Activated T-cell treated with anti-CD3 and anti-CD28 coated beads for 4 hours (primary cell): ENCODE results near the gene C11orf24.
"Not testable (repeated sequence)": the region's sequence is repeated elsewhere in the genome, so short reads cannot be mapped to it uniquely, and the experiment has no call there.

ENCODE experiments used
- DNase-seq: peaks from one replicate; pipeline ENCODE4 v3.0.0-alpha.2; 2020

C11orf24 gene

DNA sequence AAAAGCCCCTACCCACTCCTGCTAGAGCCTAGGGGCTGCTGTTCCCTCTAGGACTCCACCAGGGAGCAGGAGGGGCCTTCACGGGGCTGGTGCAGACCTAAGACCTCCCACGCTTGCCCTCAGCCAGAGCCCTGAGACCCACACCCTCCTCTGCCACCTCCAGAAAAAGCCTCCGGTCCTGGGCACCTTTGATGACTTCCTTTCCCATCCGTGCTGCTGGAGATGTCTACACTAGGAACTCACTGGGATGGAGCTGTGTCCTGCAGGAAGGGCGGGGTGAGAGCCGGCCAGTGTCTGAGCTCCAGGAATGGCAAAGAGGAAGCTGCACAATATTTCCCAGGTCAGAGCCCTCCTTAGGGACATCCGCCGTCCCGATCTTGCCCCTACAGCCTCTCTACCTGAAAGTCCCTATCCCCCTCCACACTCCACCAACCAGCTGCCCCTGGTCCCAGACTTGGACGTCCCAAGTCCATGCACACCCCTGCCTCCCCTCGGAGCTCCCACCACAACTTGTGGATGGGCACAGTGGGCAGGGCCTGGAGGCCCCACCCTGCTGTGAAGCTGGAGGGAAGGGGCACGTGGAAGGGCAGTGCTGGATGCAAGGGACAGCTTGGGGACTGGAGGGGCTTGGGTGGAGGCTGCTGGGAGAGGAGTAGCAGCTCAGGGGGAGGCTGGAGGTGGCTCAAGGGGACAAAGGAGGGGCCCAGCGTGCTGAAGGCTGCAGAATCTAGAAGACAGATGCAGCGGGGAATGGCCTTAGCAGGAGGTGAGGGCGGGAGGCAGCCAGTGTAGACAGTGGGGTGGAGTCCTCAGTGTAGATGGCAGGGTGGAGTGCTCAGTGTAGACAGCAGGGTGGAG lies 27.1 kb upstream of the C11orf24 start:
- DNase-seq = no peak

DNA sequence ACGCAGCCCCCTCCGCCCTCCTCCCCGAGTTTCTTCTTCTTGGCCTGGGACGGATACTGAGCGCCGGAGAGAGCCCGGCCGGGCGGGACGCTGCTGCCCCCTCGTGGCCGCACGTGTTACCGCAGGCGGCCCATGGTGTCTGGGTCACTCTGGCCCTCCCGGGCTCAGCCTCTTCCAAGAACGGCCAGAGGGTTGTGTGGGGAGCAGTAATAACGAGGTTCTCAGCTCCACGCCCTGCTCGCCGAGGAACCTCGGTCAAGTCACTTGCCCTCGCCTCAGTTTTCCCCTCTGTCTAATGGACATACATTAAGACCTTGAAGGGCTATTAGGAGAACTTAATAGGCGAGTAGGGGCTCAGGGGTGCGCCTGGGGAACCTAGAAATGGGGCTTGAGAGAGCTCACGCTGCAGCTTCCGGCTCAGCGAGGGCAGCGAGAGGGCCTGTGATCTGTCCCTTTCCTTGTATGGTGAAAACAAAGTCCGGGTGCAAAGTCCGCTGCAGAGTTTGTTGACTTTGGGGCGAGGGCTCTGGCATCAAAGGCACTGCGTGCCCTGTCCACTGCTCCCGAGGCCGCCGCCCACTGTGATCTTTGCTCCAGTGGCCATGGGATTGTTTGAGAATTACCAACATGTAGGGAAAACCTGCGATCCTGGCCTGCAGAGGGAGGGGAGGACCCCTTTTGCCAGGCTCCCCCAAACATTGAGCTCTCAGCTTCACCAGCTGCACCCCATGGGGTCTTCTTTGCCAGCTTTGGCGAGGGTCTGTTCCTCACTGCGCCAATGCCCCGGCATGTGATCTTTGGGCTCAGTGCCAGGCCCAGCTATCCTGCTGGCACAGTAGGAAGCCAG lies 26.3 kb upstream of the C11orf24 start:
- DNase-seq = peak; percentile 62

DNA sequence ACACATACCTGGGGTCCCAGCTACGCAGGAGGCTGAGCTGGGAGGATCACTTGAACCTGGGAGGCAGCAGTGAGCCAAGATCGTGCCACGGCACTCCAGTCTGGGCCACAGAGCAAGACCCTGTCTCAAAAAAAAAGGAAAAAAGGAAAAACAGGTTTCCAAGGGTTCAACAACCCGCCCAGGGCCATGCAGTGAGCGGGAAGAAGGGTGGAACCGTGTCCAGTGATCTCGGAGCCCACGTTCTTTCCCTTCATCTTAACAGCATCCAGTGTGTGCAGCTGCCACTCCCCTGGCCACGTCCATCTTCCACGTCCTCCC lies 25.7 kb upstream of the C11orf24 start:
- DNase-seq = no peak

GRCh38 chr11:68297052-68297378 lies 25.2 kb upstream of the C11orf24 start:
- no peak for DNase-seq

GRCh38 chr11:68296344-68297051 lies 24.7 kb upstream of the C11orf24 start:
- no peak for DNase-seq

- no peak for DNase-seq
These were observed 24.2 kb upstream of the C11orf24 start for GRCh38 chr11:68295940-68296339.

GRCh38 chr11:68295271-68295670 lies 23.5 kb upstream of the C11orf24 start:
- no peak for DNase-seq

- DNase-seq = no peak
These were observed 21.9 kb upstream of the C11orf24 start for GRCh38 chr11:68293708-68294107.

- no peak for DNase-seq
These were observed 17.7 kb upstream of the C11orf24 start for GRCh38 chr11:68289456-68289855.

GRCh38 chr11:68287419-68287818 lies 15.6 kb upstream of the C11orf24 start:
- no peak for DNase-seq

- DNase-seq = not testable (repeated sequence)
These were observed 12.8 kb upstream of the C11orf24 start for GRCh38 chr11:68284588-68284987.

DNA sequence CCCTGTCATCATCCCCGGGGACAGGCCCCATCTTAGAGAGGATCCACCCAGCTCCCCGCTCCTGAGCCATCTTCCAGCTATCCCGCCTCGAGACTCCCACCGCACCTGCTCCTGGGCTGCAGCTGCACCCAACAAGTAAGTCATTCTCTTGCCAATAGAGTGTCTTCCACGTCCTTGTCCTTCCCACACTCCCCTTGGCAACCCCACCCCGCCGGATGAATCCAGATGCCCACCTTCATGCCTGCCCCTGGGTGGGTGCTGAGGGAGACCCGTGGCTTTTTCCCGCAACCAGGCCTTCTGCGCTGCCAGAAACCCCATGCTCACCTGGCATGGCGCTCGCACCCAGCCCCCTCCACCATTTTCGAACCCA lies 11.1 kb upstream of the C11orf24 start:
- DNase-seq = no peak

DNA sequence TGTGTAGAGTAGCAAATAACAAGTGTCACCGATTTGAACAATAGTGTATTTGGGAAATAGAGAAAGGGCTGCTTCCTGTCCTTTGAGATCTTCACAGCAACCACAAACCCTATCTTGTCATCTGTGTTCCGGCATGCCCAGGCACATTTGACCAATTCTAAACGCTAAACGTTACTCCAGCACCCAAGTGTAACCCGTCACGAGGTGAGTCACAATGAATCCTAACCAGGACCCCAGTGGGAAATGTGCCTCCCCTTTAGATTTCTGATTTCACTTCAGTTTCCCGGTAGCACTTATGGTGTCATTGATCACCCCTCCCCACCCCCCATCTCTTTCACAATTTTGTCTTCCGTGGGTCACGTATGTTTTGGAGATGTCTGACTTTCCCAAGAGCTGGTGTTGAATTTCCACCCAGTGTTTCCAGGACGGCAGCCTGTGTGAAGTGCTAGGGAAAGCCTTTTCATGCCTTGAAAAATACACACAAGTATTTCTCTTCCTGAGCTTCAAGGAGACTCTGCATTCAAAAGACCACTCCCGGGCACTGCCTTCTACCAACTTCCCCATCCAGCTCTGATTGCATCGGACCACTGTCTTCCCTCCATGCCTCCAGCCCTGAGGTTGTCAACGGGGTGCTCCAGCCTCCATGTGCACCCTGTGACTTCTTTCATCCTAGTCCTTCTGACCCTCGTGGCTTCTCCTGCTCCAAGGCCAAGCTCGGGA lies 10.5 kb upstream of the C11orf24 start:
- DNase-seq = peak; percentile 11

DNA sequence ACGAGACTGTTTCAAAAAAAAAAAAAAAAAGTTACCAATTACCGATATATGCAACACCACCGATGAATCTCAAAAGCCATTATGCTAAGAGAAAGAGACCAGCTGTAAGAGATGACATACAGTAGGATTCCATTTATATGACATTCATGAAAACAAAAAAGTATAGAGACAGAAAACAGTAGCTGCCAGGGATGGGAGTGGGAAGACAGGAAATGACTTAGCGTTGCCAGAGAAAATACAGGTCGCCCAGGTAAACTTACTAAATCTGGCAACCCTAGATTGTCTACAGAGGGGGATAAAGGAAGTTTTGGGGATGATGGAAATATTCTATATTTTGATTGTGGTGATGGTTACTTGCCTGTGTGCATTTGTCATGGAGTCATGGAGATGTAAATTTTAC lies 7.9 kb upstream of the C11orf24 start:
- DNase-seq = no peak

GRCh38 chr11:68276861-68277260 lies 5.1 kb upstream of the C11orf24 start:
- no peak for DNase-seq

DNA sequence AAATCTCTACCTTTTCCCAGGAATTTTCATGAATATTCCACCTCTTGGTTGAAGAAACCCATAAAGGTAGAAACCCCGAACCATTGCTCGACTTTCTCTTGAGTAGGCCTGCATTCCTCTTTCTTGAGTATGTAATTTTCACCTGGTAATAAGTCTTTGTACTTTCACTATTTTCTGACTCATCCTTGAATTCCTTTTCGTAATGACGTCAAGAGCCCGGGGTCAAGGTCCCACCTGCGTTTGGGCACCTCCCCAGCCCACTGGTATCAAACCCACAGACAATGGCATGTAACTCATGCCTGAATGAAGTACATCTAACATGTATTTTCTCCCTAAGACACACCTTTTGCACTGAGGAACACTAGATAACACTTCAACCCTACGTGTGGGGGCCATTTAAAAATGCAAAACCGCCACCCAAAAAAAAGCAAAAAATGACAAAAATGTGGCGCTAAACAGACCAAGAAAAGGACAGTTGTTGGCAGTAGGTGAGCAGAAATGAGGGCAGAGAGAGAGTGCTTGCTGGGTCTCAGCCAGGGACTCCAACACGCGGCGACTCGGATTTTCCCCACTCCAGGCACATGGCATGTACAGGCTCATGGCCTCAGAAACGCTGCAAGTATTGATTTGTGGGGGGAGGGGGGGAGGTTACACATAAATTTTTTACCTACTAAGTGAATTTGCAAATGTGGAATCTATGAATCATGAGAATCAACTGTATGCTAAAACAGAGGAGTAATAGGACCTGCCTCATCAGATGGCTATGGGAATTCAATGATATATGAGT lies 4.1 kb upstream of the C11orf24 start:
- no peak for DNase-seq

DNA sequence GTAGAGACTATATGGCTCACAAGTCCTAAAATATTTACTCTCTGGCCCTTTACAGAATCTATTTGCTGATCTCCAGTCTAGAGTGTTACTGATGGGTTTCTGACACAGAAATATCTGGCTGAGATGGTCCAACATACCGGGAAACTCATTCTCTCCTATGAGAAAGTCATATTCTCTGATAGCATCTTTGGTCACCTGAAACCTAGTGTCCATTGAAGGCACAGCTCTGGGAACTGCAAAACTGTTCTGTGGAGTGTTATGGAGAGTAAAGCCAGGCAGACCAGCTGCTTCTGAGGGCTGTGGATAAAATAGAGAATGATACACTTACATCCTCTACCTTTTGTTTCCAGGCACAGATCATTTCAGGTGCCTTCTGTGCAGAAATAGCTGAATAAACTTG lies 2.5 kb upstream of the C11orf24 start:
- DNase-seq = no peak

DNA sequence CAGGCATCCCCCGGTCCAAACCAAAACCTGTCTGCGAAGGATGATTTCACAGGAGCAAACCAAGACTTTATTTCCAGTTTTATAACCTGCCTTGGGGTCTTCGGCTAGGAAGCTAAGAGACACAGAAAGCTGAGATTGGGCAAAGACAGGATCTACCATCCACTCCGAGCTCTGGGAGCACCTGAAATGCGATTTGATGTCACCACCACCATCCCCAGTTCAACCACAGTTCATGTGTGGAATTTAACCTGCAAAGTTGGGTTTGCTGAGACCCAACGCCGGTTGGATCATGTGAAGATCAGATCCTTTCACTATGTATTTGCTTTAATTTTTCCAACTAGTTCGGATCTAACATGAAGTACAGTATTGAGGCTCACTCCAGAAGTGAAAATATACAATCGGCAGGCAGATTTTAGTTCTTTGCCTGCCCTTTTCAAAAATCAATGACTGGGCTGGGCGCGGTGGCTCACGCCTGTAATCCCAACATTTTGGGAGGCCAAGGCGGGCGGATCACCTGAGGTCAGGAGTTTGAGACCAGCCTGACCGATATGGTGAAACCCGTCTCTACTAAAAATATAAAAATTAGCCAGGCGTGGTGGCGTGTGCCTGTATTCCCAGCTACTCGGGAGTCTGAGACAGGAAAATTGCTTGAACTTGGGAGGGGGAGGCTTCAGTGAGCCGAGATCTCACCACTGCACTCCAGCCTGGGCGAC lies 1.4 kb upstream of the C11orf24 start:
- DNase-seq = no peak

GRCh38 chr11:68271023-68271780 lies 571 bp downstream of the C11orf24 start:
- DNase-seq = peak; percentile 39

DNA sequence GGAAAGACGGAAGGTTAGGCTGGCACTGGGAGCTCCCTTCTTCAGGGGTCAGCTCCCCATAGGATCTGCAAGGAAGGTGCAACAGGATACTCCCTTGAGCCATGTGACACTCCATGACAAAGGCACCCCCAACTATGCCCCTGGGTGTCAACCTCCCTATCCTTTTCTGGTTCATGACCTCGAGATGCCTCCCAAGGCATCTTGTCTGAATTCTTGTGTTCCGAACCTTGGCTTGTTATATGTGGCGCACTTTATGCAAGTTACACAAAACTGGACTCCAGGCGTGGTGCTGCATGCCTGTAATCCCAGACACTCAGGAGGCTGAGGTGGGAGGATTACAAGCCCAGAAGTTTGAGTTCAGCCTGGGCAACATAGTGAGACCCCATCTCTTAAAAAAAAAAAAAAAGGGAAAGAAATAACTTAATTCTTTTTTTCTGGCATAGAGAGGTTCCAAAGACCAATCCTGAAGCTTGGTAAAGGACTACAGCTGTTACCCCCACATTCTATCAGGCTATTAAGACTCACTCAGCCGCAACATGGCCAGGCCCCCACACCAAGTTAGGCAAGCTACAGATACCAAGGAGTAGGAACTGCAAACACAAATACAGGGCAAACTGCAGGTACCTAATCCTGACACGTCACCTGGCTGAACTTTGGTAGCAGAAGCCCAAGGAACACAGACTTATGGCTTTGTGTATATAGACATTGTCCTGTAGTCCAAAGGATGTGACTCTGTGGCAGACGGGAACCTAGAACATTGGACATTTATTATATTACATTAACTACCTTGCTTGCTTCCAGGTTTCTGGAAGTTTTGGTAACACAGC lies 1.4 kb downstream of the C11orf24 start:
- DNase-seq = no peak
